ENCODE data around the gene CCDC182. TPM values are rescaled to one million over a fixed set of nuclear protein-coding genes. Genes with fewer than 3 reads are reported as not detected.

The CCDC182 gene
- total RNA-seq, 1 donor from 2014 or later: not detected

DNA sequence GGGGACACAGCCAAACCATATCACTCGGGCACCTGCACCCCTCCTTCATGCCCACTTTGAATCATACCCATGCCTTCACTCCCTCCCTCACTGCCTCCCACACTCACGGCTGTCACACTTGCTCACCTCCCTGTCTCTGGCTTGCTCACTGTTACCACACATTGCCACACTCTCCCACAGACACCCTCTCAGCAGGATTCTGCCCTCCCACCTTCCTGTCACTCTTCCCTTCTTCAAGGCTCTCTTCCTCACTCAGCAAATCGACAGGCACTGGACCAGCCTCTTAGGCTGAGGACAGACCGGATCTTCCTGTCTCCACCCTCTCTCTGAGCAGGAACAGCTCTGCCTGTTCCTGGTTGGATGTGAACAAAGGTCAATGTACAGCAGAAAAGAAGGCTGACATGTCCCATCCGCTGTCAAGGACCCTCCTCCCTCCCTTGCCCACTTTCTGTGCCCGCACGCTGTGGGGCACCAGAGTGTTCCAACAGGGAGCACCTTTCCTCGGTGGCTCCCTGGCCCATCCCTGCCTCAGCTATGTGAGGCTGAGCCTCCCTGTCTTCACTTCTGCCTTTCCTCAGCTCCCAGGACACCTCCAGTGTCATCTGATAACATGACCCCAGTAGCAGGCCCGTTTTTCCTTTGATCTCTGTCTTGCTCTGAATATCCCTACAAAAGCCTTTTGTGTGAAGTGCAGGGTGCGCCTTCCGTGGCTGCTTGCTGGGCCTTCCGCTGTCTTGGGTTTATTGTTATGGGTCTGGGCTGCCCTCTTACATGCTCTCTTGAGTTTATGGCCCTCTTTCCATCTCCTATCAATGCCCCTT is 47.0 kb downstream of the CCDC182 start:
- intact Hi-C loops (cut with DNase I): no loop called here

DNA sequence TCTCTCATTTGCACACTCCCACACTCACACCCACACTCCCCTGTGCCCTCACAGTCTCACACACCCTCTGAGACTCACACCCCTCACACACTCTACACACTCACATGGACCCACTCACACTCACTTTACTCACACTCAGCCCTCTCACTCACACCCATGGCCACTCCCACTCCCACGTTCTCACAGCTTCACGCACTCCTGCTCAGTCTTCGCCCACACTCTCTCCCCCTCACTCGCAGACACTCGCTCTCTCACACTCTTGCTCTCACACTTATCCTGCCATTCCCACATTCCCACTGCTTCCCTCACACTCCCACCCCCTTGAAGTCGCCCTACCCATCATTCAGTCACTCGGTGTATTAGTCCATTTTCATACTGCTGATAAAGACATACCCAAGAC is 47.9 kb downstream of the CCDC182 start:
- intact Hi-C loops (cut with DNase I): no loop called here
- no peak for ATAC-seq
- no peaks in the 10 kb centered on the region for H3K36me3 ChIP-seq

More for the DNA sequence above, 47.0 kb downstream of the CCDC182 start:
- H3K9me3 ChIP-seq: no peaks in the 10 kb centered on the region
- TF ChIP-seq, protein P1, sequence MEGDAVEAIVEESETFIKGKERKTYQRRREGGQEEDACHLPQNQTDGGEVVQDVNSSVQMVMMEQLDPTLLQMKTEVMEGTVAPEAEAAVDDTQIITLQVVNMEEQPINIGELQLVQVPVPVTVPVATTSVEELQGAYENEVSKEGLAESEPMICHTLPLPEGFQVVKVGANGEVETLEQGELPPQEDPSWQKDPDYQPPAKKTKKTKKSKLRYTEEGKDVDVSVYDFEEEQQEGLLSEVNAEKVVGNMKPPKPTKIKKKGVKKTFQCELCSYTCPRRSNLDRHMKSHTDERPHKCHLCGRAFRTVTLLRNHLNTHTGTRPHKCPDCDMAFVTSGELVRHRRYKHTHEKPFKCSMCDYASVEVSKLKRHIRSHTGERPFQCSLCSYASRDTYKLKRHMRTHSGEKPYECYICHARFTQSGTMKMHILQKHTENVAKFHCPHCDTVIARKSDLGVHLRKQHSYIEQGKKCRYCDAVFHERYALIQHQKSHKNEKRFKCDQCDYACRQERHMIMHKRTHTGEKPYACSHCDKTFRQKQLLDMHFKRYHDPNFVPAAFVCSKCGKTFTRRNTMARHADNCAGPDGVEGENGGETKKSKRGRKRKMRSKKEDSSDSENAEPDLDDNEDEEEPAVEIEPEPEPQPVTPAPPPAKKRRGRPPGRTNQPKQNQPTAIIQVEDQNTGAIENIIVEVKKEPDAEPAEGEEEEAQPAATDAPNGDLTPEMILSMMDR (IDR thresholded peaks at IDR 0.05): no peak
- no peaks in the 10 kb centered on the region for H3K27me3 ChIP-seq
- peak; percentile 59 for ATAC-seq
- H3K4me1 ChIP-seq: peaks cover 5% of the 10 kb centered on the region
- no peak overlapping the region for H3K4me3 ChIP-seq
- H3K27ac ChIP-seq: no peak overlapping the region
- no peak for DNase-seq
- H3K36me3 ChIP-seq: no peaks in the 10 kb centered on the region

DNA sequence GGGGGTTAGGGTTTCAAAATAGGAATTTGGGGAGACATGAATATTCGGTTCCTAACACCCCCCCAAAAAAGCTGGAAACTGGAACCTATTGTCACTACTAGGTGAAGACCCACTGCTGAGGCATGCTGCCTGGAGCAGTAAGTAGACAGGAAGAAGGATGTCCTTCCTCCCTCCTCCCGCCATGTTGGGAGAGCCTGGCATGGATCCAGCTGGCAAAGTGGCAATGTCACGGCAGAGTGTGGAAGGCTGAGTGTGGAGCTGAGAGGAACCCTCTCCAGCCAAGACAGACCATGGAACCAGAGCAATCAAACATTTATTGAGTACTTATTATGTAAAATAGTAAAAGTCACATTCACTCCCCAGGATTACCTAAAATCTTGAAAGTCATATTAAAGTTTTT is 49.0 kb downstream of the CCDC182 start:
- TF ChIP-seq, protein P1 (IDR thresholded peaks at IDR 0.05): no peak
- DNase-seq (no peak), ATAC-seq (no peak)
- H3K27me3 ChIP-seq: no peaks in the 10 kb centered on the region
- intact Hi-C loops (cut with DNase I): no loop called here
- peaks cover 5% of the 10 kb centered on the region for H3K4me1 ChIP-seq
- H3K36me3 ChIP-seq: no peaks in the 10 kb centered on the region
- H3K27ac ChIP-seq: no peak overlapping the region
- H3K9me3 ChIP-seq: no peaks in the 10 kb centered on the region
- H3K4me3 ChIP-seq: no peak overlapping the region

More for the DNA sequence above, 47.9 kb downstream of the CCDC182 start:
- H3K4me1 ChIP-seq: peaks cover 5% of the 10 kb centered on the region
- no peak for DNase-seq
- no peaks in the 10 kb centered on the region for H3K9me3 ChIP-seq
- H3K4me3 ChIP-seq: no peak overlapping the region
- TF ChIP-seq, protein P1 (IDR thresholded peaks at IDR 0.05): no peak
- no peaks in the 10 kb centered on the region for H3K27me3 ChIP-seq
- no peak overlapping the region for H3K27ac ChIP-seq

Other genes starting within 250 kb of the CCDC182 start
- gene MRPS23, start 104.7 kb upstream of the CCDC182 start, total RNA-seq: 36.0 TPM
- 41.9 TPM for gene CUEDC1, start 210.1 kb upstream of the CCDC182 start, total RNA-seq
- 77.1 TPM for gene VEZF1, start 243.0 kb upstream of the CCDC182 start, total RNA-seq

Measured in upper lobe of right lung (tissue), 1 donor.